GM12891 (cell line): ENCODE data around the gene SREBF2.

Experiments used
- DNase-seq: peaks from one replicate; pipeline ENCODE4 v3.0.0; 2011; ENCODE audit warnings: low spot score; ENCODE audit not compliant: insufficient read length
- FAIRE-seq: peaks from 2 replicates; lab custom pipeline; 2011; peaks lifted over from hg19 to GRCh38; lab: Jason Lieb, UNC
- PAX5 ChIP-seq: IDR thresholded peaks from 2 replicates; pipeline ENCODE4 v1.6.1; 2011; ENCODE audit warnings: low read length, moderate library complexity, mild to moderate bottlenecking; ENCODE audit not compliant: insufficient read depth, severe bottlenecking
- POLR2A ChIP-seq: IDR thresholded peaks from 2 replicates; pipeline ENCODE4 v1.6.1; 2011; ENCODE audit warnings: low read depth, low read length, control low read depth
- POLR2AphosphoS5 ChIP-seq: IDR thresholded peaks from 2 replicates; pipeline ENCODE4 v1.6.1; 2011; ENCODE audit warnings: low read depth, low read length, control low read depth
- POU2F2 ChIP-seq: IDR thresholded peaks from 2 replicates; pipeline ENCODE4 v1.6.1; 2011; ENCODE audit warnings: low read depth, mild to moderate bottlenecking, control low read depth, low read length, moderate library complexity
- SPI1 ChIP-seq: IDR thresholded peaks from 2 replicates; pipeline ENCODE4 v1.6.1; 2011; ENCODE audit warnings: low read depth, low read length, control low read depth
- TAF1 ChIP-seq: IDR thresholded peaks from 2 replicates; pipeline ENCODE4 v1.6.1; 2011; ENCODE audit warnings: low read depth, low read length, control low read depth

Gene SREBF2

DNA sequence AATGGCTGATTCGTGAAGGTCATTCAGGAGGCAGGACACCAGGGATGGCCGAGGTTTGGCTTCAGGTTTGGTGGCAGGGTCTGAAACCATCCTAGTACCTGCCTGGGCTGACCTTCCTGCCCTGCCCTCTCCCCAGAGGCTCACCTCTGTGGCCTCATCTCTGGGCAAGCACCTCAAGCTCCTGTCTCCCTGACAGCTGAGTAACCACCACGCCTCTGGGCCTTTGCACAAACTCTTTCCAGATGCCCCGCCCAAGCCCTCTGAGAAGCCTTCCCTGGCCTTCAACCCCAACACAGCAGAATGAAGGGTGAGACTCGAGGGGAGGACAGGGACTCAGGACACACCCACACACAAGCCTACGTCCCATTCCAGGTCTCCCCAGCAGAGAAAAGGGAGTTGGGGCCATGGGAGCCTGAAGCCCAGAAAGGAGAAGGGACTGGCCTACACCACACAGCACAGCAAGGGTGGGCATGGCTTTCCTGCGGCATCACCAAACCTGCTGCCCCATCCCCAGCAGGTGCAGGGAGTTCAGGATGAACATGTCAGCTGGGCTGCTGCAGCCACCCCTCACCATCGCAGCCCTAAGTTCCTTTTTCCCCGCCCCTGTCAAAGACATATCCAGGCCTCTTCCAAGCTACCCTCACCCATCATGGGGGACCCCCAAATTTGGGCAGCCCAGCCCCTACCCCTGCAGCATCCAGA, 79.6 kb downstream of the SREBF2 start:
- no peak for TF ChIP-seq TAF1
- DNase-seq, result no peak
- no peak for FAIRE-seq

DNA sequence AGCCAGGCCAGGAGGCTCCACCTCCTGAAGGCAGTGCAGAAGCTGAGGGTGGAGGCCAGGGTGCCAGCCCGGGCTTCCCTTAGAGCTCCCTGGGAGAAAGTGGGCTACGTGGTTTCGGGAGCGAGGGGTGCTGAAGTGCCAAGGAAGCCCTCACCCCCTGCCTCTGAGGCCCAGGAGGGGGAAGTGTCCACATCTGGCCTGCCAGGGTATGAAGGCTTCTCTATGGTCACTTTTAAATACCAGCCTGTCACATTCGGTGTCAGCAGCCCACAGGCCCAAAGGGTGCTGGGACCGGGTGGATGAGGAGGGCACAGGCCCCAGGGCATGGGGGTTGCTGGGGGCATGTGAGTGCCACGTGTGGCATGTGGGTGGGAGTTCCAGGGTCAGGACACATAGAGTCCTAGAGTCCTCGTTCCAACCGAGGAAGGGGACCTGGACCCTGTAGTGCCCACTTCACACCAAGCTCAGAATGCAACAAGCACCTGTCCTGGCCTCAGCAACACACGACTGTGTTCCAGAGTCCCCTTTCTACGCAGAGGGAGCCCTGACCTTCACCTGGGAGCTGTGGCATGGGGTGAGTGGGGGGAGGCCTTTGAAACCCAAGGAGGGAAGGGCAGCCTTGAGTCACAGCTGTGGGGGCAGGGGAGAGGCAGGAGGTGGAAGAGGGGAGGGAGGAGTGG, 80.3 kb downstream of the SREBF2 start:
- FAIRE-seq (no peak), DNase-seq (no peak)
- TF ChIP-seq POLR2A, result no peak
- TF ChIP-seq POU2F2, result no peak
- no peak for TF ChIP-seq TAF1
- TF ChIP-seq POLR2AphosphoS5, result no peak
- TF ChIP-seq SPI1, result no peak
- TF ChIP-seq PAX5, result no peak

DNA sequence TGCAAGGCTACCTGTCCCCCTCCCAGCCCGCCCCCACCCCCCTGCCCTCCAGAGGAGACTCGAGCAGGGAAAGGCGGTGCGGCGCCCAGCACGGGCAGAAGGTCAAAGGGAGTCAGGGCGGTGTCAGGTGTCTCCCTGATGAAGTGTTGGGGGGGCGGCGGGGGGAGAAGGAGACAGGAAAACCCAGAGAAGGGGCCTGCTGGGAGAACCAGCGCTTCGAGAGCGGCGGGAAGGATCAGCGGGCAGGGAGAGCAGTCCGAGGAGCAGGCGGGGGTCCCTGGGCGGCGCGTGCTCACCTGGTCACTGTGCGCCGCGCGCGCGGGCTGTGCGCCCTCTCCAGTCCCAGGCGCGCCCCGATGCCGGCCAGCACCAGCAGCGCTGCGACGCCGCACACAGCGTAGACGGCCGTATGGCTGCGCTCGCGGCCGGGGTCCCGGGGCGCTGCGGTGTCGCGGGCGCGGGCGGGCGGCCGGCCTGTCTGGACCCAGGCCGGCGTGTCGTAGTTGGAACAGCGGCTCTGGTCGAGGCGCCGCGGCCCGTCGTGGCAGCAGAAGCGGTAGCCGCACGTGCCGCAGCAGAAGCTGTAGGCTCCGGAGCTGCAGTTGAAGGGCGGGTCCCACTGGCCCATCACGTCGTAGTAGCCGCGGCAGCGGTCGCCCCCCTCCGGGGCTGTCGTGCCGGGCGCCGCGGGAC, 81.1 kb downstream of the SREBF2 start:
- DNase-seq (no peak), FAIRE-seq (peak; percentile 72)
- TF ChIP-seq SPI1 (no peak), POLR2A (no peak), TAF1 (no peak), POU2F2 (no peak), PAX5 (no peak), POLR2AphosphoS5 (no peak)

DNA sequence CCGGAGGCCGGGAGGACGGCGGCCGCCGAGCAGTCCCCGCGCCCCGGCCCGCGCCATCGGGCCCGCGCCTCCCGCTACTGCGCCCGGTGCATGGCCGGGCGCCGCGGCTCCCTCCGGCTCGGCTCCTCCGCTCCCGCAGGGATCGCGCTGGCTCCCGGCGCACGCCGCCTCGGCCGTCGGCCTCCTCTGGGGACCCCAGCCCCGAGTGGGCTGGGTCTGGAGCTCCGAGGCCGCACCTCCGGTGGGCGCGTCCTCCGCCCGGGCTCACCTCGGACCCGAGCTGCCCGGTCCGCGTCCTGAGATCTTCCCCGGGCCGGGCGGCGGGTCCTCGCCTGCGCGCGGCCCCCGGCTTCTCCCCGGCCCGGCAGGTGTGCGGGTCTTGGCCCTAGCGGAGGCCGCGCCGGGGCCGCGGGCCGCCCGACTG, 81.7 kb downstream of the SREBF2 start:
- FAIRE-seq (peak; percentile 55), DNase-seq (no peak)
- TF ChIP-seq POLR2AphosphoS5 (no peak), POLR2A (no peak), SPI1 (no peak), PAX5 (no peak), POU2F2 (no peak), TAF1 (no peak)

DNA sequence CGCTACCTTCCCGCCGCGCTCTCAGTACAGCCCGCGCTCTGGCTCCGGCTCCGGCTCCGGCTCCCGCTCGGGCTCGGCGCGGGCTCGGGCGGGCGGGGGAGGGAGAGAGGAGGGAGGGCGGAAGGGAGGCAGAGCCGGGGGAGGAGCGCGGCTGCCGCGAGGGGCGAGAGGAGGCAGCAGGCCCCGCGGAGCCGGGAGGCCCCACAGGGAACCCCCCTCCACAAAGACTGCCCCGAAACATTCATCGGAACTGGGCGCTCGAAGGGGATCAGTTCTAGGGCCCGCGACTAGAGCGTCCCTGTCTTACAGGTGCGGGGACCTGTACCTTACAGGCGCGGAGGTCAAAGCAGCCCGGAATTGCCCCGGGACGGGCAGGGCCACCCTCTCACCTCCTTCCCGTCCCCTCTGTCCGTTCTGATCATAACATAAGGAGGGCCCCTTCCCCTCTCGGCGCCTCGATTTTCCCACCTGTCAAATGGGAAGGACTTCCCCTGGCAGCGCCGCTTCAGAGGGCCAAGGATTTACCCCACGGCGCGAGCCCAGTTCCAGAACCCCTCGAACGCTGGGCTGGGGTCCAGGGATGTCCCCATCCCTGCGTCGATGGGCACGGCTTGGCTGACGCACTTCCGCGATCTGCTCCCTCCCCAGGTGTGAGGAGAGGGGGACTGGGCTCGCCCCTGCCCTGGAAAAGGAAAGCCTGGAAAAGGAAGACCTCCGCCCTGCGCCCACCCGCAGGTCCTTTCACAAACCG, 82.3 kb downstream of the SREBF2 start, which contains the start of gene SHISA8:
TSS of gene SHISA8 (minus strand) at position 40 of the 751 bp plus-strand sequence. CDS start 407 bp downstream, outside the sequence.
- DNase-seq, result peak; percentile 72
- TF ChIP-seq SPI1 (no peak), POU2F2 (no peak), POLR2A (no peak), TAF1 (no peak), PAX5 (no peak), POLR2AphosphoS5 (no peak)
- FAIRE-seq, result peak; percentile 87

DNA sequence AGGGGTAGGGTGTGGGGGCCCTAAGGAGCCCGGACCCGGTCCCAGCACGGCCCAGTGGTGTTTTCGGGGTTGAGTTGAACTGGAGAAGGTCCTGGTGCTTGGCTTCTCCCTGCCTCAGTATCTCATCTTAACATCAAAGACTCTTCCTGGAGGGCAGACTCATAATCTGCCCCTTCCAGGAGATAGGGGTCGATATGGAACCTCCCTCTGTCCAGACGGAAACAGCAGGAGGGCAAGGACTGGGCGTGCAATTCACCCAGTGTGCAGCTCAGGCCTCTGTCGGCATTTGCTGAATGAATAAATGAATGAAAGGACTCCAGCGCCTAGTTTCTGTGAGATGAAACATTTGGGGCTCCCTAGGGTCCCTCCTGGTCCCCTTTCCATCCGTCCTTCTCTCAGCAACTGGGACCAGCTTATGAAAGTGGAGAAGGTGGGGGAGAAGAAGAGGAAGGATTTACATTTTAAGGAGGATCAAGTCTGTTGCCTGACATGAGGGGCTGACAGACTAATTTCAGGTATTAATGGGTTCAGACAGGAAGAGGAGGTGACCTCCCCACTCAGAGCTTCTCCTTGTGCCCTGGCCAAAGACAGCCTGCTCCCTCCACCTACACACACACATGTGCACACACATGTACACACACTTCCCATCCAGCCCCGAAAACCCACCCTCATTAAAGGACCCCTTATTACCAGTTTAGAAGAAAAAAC, 83.0 kb downstream of the SREBF2 start:
- DNase-seq (no peak), FAIRE-seq (peak; percentile 79)
- TF ChIP-seq POLR2A (0 out of 2 replicates have a peak, but pooled peaks have one; percentile 12), PAX5 (no peak)

DNA sequence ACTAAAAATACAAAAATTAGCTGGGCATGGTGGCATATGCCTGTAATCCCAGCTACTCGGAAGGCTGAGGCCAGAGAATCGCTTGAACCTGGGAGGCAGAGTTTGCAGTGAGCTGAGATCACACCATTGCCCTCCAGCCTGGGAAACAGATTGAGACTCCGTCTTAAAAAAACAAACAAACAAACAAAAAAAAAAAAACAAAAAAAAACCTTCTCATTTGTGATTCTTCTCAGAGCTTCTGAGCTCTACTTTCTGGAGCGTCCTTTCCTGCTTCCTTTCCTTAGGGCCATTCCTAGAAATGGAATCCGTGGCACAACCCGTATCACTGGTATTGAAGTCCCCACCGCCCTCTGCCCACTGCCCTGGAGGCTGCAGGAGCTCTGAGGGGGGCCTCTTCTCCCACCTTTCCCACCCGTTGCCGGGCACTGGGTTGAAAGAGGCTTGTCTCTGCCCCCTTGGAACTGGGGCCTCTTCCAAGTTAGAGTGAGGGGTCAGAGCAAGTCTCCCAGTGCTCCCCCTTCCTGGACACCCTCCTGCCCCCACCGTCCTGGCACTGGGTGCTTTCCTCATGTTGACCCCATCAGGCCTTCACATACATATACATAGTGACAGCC, 83.9 kb downstream of the SREBF2 start:
- no peak for FAIRE-seq
- DNase-seq, result no peak
- TF ChIP-seq PAX5, result no peak
- TF ChIP-seq POU2F2, result no peak
- TF ChIP-seq TAF1, result no peak
- TF ChIP-seq POLR2A, result no peak
- TF ChIP-seq SPI1, result no peak

DNA sequence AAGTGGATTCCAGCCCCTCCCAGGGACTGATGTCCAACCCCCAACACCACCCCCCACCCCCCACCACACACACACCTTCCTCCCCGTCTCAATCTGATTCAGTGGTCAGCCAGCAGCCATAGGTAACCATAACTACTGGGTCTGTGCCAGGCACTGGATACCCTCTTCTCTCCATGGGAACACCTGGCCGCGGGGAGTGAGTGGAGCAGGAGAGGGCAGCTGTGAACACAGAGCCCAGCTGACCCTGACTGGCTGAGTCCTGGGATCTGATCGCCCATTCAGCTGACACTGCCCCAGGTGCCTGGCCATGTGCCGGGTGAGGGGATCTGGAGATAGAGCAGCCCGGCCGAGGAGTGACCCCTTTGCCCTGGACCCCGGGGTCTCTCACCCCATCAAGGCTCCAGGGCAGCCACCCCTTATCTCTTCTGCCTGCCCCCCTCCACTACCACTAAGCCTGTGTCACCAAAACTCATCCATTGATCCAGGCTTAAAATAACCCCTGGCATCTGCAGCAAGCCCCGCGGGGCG, 84.5 kb downstream of the SREBF2 start:
- no peak for TF ChIP-seq PAX5
- TF ChIP-seq POU2F2, result no peak
- no peak for TF ChIP-seq TAF1
- no peak for TF ChIP-seq SPI1
- TF ChIP-seq POLR2A, result no peak
- TF ChIP-seq POLR2AphosphoS5, result no peak
- FAIRE-seq (peak; percentile 41), DNase-seq (no peak)
